Placental epithelial cell (primary cell): ENCODE results near the gene CCL16. TPM values are rescaled to one million over a fixed set of nuclear protein-coding genes. Genes with fewer than 3 reads are reported as not detected.

Experiments used
- total RNA-seq: library from RNA; depleted of rRNA; stranded (reverse); fragments of >200 nt; gene quantifications from 2 replicates; pipeline ENCODE4 v1.2.3, GENCODE V29; 2012

CCL16 gene
- total RNA-seq: not detected in 2 replicates

GRCh38 chr17:35981246-35981645, at the start of gene CCL16:
Gene CCL16, minus strand, starts transcription at chr17:35981497. Its CDS starts 77 bp downstream, at chr17:35981420.

GRCh38 chr17:36017799-36018198, 36.5 kb upstream of the CCL16 start, which contains the start of gene CCL23:
Gene CCL23, minus strand, starts transcription at chr17:36017972. Its CDS starts 75 bp downstream, at chr17:36017897.

GRCh38 chr17:36001110-36001771, 19.9 kb upstream of the CCL16 start, which contains the start of gene CCL15:
Gene CCL15, minus strand, starts transcription at chr17:36001553. Its CDS starts 61 bp downstream, at chr17:36001492.

GRCh38 chr17:35986643-35987042, 5.3 kb upstream of the CCL16 start, which contains the start of gene CCL14:
Gene CCL14, minus strand, starts transcription at chr17:35986729. Its CDS starts 80 bp downstream, at chr17:35986649.

GRCh38 chr17:35943537-35943936, 37.8 kb downstream of the CCL16 start, which contains the start of gene LYZL6:
Gene LYZL6, minus strand, starts transcription at chr17:35943713. Its CDS starts 4,357 bp downstream, at chr17:35939356.

GRCh38 chr17:35930211-35931065, 50.9 kb downstream of the CCL16 start, which contains the start of gene RDM1:
Gene RDM1, minus strand, starts transcription at chr17:35930773. Its CDS starts 46 bp downstream, at chr17:35930727.

Other genes starting within 250 kb of the CCL16 start
- 0.39 and 0.65 TPM in 2 replicates for gene RASL10B, start 249.9 kb downstream of the CCL16 start, total RNA-seq
- gene GAS2L2, start 228.3 kb downstream of the CCL16 start, total RNA-seq: not detected in 2 replicates
- not detected in 2 replicates for gene C17orf50, start 220.6 kb downstream of the CCL16 start, total RNA-seq
- 0.79 and 2.7 TPM in 2 replicates for gene MMP28, start 185.9 kb downstream of the CCL16 start, total RNA-seq
- gene TAF15, start 172.0 kb downstream of the CCL16 start, total RNA-seq: 36.5 and 57.6 TPM in 2 replicates
- not detected in 2 replicates for gene HEATR9, start 112.6 kb downstream of the CCL16 start, total RNA-seq
- gene CCL5, start 101.1 kb downstream of the CCL16 start, total RNA-seq: not detected in 2 replicates
- gene RDM1, start 50.7 kb downstream of the CCL16 start, total RNA-seq: under 0.01 and 0.43 TPM in 2 replicates
- gene LYZL6, start 37.8 kb downstream of the CCL16 start, total RNA-seq: not detected in 2 replicates
- not detected in 2 replicates for gene CCL14, start 5.2 kb upstream of the CCL16 start, total RNA-seq
- gene CCL15, start 20.1 kb upstream of the CCL16 start, total RNA-seq: not detected in 2 replicates
- gene CCL23, start 36.5 kb upstream of the CCL16 start, total RNA-seq: not detected in 2 replicates
- not detected in 2 replicates for gene CCL18, start 82.8 kb upstream of the CCL16 start, total RNA-seq
- gene CCL3, start 108.6 kb upstream of the CCL16 start, total RNA-seq: not detected in 2 replicates
- not detected in 2 replicates for gene CCL4, start 122.3 kb upstream of the CCL16 start, total RNA-seq
- gene TBC1D3B, start 195.1 kb upstream of the CCL16 start, total RNA-seq: 1.2 and 5.9 TPM in 2 replicates
- gene CCL3L1, start 215.3 kb upstream of the CCL16 start, total RNA-seq: not detected in 2 replicates
- not detected in 2 replicates for gene CCL4L2, start 229.6 kb upstream of the CCL16 start, total RNA-seq